K562 (cell line): ENCODE measurements around the gene RFPL4A. TPM values are rescaled to one million over a fixed set of nuclear protein-coding genes. Genes with fewer than 3 reads are reported as not detected.

Experiments
- GTF2E2 ChIP-seq: fragments of 200-800 bp; sonication (Bioruptor generic); IDR thresholded peaks from 2 replicates; pipeline ENCODE4 v1.6.1; 2016; ENCODE audit warnings: missing genetic modification characterization, missing compliant biosample characterization
- ZNF764 ChIP-seq: fragments of 250-450 bp; sonication (Bioruptor Pico); IDR thresholded peaks from 2 replicates; pipeline ENCODE4 v1.4.0; 2020; ENCODE audit warnings: low read depth, mild to moderate bottlenecking, moderate library complexity
- polyA plus RNA-seq, 8 experiments: library from polyadenylated mRNA; depleted of rRNA in 4 of 8; stranded (reverse) in 5 of 8; unstranded in 3 of 8; fragments of >200 nt; fragmentation: Nextera tagmentation in 2 of 8; fragmentation: Illumina TruSeq in 1 of 8; extraction: Ambion mirVana in 2 of 8; extraction: Trizol in 1 of 8; gene quantifications; 2 replicates each; pipeline versions ENCODE4 v1.2.1 to v1.2.3, GENCODE V29; 2011 to 2014; ENCODE audit warnings: inconsistent platforms in 1 of 8, missing spikeins in 1 of 8
- total RNA-seq, 7 experiments: library from RNA; depleted of rRNA in 6 of 7; stranded (reverse); fragments of >200 nt in 6 of 7; fragmentation: Illumina TruSeq in 2 of 7; extraction: Trizol in 2 of 7; gene quantifications; 2 replicates each; pipeline versions ENCODE4 v1.2.1 to v1.2.3, GENCODE V29; 2011 to 2021; ENCODE audit warnings: low replicate concordance in 1 of 7
- TF ChIP-seq, protein P1 (sequence below): sonication (generic); formaldehyde crosslinking; IDR thresholded peaks from 2 replicates; pipeline ENCODE4 v1.8.1; 2023; ENCODE audit warnings: missing genetic modification reagents, mild to moderate bottlenecking, borderline replicate concordance
- TF ChIP-seq, protein P2 (sequence below): sonication (generic); formaldehyde crosslinking; IDR thresholded peaks from 2 replicates; pipeline ENCODE4 v1.8.0; 2023; ENCODE audit warnings: missing genetic modification reagents, mild to moderate bottlenecking, borderline replicate concordance

Gene RFPL4A
- total and polyA plus RNA-seq, 9 of the 15 experiments (the other 6 are each of a cell fraction or from before 2014, with no cell fraction given) = 0.13 to 1.1 (median 0.23) TPM; not detected in 1

DNA sequence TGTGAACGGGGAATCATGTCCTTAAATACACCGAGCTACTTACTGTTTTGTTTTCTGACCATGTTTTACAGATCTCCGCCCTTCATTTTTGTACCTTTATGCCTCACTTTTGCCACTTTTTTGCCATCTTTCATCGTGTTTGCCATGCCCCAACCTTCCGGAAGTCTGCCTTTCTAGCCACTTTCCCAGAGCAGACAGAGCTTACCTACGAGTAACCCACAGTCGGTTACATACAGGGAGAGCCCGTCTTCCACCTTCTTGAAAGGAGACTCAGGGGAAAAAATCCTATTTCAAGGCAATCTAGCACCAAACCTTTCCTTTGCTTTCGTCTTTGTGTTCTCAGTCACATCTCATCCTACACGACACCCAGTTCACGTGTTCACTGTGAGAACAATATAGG, 36.1 kb downstream of the RFPL4A start (continued):
- TF ChIP-seq, protein P1, sequence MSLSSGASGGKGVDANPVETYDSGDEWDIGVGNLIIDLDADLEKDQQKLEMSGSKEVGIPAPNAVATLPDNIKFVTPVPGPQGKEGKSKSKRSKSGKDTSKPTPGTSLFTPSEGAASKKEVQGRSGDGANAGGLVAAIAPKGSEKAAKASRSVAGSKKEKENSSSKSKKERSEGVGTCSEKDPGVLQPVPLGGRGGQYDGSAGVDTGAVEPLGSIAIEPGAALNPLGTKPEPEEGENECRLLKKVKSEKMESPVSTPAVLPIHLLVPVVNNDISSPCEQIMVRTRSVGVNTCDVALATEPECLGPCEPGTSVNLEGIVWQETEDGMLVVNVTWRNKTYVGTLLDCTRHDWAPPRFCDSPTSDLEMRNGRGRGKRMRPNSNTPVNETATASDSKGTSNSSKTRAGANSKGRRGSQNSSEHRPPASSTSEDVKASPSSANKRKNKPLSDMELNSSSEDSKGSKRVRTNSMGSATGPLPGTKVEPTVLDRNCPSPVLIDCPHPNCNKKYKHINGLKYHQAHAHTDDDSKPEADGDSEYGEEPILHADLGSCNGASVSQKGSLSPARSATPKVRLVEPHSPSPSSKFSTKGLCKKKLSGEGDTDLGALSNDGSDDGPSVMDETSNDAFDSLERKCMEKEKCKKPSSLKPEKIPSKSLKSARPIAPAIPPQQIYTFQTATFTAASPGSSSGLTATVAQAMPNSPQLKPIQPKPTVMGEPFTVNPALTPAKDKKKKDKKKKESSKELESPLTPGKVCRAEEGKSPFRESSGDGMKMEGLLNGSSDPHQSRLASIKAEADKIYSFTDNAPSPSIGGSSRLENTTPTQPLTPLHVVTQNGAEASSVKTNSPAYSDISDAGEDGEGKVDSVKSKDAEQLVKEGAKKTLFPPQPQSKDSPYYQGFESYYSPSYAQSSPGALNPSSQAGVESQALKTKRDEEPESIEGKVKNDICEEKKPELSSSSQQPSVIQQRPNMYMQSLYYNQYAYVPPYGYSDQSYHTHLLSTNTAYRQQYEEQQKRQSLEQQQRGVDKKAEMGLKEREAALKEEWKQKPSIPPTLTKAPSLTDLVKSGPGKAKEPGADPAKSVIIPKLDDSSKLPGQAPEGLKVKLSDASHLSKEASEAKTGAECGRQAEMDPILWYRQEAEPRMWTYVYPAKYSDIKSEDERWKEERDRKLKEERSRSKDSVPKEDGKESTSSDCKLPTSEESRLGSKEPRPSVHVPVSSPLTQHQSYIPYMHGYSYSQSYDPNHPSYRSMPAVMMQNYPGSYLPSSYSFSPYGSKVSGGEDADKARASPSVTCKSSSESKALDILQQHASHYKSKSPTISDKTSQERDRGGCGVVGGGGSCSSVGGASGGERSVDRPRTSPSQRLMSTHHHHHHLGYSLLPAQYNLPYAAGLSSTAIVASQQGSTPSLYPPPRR = no peak
- TF ChIP-seq ZNF764 (CRISPR knock-in tag) (no peak), GTF2E2 (no peak)
- TF ChIP-seq, protein P2, sequence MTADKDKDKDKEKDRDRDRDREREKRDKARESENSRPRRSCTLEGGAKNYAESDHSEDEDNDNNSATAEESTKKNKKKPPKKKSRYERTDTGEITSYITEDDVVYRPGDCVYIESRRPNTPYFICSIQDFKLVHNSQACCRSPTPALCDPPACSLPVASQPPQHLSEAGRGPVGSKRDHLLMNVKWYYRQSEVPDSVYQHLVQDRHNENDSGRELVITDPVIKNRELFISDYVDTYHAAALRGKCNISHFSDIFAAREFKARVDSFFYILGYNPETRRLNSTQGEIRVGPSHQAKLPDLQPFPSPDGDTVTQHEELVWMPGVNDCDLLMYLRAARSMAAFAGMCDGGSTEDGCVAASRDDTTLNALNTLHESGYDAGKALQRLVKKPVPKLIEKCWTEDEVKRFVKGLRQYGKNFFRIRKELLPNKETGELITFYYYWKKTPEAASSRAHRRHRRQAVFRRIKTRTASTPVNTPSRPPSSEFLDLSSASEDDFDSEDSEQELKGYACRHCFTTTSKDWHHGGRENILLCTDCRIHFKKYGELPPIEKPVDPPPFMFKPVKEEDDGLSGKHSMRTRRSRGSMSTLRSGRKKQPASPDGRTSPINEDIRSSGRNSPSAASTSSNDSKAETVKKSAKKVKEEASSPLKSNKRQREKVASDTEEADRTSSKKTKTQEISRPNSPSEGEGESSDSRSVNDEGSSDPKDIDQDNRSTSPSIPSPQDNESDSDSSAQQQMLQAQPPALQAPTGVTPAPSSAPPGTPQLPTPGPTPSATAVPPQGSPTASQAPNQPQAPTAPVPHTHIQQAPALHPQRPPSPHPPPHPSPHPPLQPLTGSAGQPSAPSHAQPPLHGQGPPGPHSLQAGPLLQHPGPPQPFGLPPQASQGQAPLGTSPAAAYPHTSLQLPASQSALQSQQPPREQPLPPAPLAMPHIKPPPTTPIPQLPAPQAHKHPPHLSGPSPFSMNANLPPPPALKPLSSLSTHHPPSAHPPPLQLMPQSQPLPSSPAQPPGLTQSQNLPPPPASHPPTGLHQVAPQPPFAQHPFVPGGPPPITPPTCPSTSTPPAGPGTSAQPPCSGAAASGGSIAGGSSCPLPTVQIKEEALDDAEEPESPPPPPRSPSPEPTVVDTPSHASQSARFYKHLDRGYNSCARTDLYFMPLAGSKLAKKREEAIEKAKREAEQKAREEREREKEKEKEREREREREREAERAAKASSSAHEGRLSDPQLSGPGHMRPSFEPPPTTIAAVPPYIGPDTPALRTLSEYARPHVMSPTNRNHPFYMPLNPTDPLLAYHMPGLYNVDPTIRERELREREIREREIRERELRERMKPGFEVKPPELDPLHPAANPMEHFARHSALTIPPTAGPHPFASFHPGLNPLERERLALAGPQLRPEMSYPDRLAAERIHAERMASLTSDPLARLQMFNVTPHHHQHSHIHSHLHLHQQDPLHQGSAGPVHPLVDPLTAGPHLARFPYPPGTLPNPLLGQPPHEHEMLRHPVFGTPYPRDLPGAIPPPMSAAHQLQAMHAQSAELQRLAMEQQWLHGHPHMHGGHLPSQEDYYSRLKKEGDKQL (CRISPR knock-in tag) = no peak
- TF ChIP-seq, all 486 proteins: peak for 0
